Inflammatory macrophage treated with lipopolysaccharide for 1 hour (primary cell): ENCODE results near the gene OASL.
"Not testable (repeated sequence)": the region's sequence is repeated elsewhere in the genome, so short reads cannot be mapped to it uniquely, and the experiment has no call there.

Experiments used
- DNase-seq, 2 donors: peaks; one replicate each; pipeline ENCODE4 v3.0.0-alpha.2; 2020 to 2022

The OASL gene

DNA sequence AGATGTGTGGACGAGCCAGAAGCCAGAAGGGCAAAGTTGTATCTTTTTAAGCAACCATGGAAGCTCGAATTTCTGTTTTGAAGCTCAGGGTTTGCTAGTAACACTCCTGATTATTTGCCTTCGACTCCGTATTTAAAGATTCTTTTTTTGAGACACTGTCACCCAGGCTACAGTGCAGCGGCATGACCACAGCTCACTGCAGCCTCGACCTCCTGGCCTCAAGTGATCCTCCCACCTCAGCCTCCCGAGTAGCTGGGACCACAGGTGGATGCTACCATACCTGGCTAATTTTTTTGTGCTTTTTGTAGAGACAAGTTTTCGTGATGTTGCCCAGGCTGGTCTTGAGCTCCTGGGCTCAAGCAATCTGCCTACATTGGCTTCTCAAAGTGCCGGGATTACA is 18.7 kb upstream of the OASL start:
- DNase-seq, result no peak

DNA sequence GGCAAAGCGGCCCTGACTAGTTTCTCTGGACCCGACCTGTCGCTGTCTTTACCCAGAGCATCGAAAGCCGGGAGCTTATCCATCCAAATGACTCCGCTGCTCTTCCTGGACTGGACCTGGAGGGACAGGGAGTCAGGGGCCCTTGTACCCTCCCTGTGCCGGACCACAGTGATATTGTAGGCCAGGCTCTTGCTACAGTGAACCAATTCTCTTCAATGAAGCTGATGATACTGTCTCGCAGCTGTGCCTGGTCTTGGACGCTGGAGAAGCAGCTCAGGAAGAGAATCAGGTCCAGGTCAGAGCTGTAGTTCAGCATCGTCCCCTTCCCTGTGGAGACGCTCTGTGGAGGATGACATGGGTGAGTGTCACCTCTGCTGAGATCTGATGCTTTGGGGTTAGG is 14.7 kb upstream of the OASL start:
- DNase-seq, result no peak

DNA sequence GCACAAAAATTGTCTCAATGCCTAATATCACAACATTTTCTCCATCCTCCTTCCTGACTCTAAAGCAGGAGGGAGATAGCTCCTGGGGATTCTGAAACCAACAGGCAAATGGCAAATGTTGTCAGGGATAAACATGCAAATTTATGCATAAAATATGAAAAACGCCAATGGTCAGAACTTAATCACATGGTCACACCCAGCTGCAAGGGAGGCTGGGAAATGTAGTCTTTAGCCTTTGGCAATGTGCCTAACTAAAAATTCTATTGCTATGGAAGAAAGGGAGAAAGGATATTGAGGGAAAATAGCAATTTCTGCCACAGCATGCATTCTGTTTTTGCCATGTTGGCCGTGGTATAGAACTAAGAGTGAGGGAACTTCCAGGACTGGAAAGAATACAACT is 11.7 kb upstream of the OASL start:
- DNase-seq, result no peak

GRCh38 chr12:121048442-121048841 is 9.4 kb upstream of the OASL start:
- no peak for DNase-seq

GRCh38 chr12:121047400-121047799 is 8.4 kb upstream of the OASL start:
- DNase-seq, result not testable (repeated sequence)

- DNase-seq, result no peak
Observed at GRCh38 chr12:121043067-121043466, 4.0 kb upstream of the OASL start.

DNA sequence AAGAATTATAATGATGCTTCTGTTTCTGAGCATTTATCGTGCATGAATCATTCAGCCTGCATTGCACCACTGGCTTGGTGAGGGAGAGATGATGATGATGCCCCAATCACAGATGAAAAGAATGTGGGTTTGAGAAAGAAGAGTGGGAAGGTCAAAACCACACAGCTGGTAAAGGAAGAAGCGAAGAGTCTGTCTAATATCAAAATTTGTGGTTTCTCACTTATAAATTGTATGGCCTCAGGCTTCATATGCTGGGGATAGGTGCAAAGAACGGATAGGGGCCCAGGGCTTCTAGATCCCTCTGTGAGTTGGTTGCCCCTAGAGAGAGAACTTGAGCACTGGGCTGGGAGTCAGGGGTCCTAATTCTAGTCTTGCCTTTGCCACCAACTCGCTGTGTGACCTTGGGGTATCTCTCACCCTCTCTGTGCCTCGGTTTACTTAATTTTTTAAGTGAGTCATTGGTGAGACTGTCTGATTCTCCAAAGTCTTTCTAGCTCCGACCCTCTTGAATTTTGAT is 2.2 kb downstream of the OASL start:
- peak; percentile 62 to 78 for DNase-seq

GRCh38 chr12:121034616-121035305 is 4.3 kb downstream of the OASL start:
- DNase-seq, result no peak

- DNase-seq, result peak; percentile 70 to 74
Observed at GRCh38 chr12:121033625-121034349, 5.3 kb downstream of the OASL start.

DNA sequence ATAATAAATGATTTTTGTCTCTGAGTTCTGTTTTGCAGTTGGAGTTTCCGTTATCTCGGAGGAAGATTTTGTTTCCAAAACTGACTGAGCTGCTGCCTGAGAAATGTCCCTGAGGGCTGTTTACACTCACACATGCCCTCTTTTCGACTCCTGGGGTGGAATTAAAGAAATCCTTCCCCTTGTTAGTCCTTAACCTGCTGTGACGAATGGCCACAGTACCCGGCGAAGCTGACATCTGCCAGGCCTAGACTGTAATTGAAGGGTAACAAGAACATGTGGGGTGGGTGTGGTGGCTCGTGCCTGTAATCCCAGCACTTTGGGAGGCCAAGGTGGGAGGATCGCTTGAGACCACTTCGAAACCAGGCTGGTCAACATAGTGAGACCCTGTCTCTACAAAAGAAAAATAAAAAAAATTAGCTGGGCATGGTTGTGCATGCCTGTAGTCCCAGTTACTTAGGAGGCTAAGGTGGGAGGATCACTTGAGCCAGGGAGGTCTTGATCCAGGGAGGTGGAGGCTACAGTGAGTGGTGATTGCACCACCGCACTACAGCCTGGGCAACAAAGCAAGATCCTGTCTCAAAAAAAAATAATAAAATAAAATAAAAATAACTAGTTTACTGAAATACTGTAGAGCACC is 8.4 kb downstream of the OASL start:
- DNase-seq, result no peak

DNA sequence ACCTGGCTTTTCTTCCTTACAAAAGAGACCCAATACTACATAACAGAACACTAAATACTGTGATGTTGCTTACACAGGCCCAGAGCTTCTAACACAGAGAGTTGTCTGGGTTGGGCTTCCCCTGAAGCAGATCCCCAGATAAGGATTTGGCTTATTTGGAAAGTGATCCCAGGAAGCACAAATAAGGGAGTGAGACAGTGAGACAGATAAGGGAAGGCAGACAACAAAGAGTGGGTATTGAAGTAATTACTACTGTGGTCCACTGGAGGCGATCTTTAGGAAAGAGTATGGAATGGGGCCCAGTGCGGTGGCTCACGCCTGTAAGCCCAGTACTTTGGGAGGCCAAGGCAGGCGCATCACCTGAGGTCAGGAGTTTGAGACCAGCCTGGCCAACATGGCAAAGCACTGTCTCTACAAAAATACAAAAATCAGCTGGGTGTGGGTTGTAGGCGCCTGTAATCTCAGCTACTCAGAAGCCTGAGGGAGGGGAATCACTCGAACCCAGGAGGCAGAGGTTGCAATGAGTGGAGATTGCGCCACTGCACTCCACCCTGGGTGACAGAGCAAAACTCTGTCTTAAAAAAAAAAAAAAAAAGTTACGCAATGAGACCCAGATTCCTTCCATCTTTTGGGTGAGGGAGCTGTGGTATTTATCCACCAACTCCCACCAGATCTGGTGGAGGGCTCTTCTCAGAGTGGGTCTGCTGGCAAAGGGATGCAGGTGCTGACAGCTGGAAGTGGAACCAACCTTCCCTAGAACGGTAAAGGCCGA is 12.6 kb downstream of the OASL start:
- no peak for DNase-seq

DNA sequence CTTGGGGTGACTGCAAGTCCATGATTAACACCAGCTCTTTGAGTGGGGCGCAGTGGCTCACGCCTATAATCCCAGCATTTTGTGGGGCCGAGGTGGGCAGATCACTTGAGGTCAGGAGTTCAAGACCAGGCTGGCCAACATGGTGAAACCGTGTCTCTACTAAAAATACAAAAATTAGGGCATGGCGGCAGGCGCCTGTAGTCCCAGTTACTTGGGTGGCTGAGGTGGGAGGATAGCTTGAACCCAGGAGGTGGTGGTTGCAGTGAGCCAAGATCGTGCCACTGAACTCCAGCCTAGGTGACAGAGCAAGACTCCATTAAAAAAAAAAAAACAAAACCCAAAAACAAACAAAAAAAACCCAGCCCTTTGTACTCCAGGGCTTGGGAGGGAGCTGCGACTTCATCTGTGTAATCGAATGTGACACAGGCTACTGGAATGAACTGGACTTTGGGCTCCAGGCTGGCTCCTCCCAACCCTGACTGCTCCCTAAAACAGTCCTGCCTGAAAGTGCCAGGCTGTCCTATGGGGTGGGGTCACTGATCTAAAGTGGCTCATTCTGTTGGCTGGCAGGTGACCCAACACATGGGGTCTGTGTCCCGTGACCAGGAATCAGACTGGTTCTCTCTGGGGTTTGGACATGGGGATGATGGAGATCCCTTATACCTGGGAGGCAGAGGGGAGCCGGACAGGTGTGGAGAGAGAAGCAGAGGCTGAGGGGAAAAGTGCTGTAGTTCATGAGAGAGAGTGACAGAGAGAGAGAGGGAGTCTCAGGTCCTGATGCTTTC is 13.4 kb downstream of the OASL start:
- no peak for DNase-seq

DNA sequence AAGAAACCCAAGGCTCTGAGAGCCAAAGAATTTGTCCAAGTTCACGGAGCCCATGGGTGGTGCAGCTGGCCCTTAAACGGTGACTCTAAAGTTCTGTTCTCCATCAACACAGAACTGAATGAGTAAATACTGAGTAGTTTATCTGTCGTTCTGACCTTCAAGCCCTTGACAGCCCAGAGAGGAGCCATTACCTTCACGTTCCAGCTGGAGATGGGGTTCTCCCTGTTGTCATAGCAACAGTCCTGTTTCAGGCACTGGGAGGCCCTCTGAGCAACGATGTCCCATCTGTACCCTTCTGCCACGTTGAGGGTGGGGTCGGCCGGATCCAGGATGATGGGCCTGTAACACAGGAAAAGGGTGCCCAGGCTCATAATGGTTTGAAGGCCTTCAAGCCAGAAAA is 15.2 kb downstream of the OASL start:
- no peak for DNase-seq

- no peak for DNase-seq
Observed at GRCh38 chr12:121022713-121023112, 16.3 kb downstream of the OASL start.

DNA sequence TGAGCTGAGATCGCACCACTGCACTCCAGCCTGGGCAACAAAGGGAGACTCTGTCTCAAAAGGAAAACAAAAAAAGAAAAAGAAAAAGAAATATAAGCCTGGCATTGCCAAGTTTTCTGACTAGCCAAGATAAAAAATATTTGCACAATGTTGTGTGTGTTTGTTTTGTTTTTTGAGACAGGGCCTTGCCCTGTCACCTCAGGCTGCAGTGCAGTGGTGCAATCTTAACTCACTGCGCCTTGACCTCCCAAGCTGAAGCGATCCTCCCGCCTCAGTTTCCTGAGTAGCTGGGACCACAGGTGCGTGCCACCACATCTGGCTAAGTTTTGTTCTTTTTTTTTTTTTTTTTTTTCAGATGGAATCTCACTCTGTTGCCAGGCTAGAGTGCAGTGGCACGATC is 17.3 kb downstream of the OASL start:
- no peak for DNase-seq

DNA sequence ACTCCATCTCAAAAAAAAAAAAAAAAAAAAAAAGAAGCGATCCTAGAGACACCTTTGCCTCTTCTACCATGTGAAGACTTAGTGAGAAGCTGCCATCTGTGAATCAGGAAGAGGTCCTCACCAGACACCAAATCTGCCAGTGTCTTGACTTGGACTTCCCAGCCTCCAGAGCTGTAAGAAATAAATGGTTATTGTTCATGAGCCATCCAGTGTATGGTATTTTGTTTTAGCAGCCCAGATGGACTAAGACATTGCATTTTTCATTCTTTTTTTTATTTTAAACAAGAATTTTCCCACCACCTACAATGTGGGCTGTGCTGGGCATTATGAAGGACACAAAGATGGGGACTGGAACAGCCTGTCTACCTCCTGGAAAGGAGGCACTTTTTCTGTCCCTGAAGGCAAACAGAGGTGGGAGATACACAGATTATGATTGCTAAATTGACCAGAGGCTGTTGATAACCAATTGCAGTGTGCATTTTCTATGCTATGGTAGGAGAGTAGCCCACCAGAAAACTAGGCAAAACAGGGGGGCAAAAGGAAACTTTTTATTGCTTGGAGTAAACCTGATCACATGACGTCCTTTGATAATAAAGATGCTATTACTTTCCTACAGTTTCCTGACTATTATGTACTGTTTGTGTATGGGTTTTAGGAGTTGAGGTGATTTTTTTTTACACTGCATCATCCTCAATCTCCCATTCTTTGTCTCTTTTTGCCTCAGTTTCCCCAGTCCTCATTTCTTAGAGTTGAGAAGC is 20.0 kb downstream of the OASL start:
- no peak for DNase-seq

GRCh38 chr12:121017966-121018491 is 21.0 kb downstream of the OASL start:
- DNase-seq, result peak in 1 of 2 donors; percentile 20

DNA sequence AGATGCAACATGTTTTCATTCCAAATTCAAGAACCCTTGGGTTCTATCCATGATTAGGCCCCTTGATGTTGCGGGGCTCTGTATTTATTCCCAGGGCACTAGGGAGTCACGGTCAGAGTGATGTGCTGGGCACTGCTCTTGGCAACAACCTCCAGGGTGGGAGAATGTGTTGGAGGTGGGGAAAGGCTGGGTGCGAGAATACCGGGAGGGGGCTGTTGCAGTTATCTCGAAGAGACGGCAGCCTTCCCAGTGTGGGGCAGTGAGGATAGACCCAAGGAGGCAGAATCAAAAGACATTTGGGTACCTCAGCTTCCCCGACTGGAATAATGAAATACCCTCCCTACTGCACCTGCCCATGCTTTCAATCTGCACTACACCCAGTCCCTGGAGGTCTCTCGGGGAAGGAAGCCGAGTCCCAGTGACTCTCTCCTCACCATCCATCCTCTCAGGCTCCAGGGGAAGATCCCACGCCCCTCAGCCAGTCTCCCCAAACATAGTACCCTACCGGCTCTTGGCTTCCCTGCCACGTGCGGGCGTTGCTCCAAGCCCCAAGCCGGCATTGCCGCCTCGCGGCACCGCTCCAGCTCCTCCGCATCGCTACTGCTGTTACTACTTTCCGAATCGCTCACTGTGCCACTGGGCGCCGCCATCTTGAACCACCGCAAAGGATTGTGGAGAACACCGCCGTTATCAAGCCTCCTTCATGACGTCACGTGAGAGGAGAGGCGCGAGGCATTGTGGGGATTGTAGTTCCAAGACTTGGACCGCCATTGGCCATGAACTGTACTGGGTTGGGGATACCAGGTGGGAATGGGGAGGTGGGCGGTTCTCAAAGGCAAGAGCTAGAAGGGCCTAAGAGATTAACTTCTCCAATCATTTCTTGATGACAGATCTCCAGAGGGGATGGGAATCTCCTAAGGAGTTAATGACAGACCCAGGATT is 22.9 kb downstream of the OASL start, which contains the start of gene C12orf43:
C12orf43 (minus strand) TSS at position 663 of the 942 bp plus-strand sequence; CDS start at position 650, 13 bp downstream.
- DNase-seq, result peak; percentile 84 to 97

DNA sequence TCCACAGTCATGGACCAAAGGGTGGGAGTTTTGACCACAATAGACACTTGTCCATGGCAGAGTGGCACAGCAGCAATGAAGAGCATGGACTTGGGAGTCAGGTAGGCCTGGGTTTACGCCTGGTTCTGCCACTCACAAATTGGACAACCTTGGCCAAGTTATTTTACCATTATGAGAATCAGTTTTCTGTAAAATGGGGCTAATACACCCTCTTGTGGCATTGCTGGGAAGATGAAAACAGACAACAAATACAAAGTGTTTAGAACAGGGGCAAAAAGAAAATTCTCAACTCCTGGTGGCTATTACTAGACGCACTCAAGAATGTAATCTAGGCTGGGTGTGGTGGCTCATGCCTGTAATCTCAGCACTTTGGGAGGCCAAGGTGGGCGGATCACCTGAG is 25.3 kb downstream of the OASL start:
- no peak for DNase-seq

DNA sequence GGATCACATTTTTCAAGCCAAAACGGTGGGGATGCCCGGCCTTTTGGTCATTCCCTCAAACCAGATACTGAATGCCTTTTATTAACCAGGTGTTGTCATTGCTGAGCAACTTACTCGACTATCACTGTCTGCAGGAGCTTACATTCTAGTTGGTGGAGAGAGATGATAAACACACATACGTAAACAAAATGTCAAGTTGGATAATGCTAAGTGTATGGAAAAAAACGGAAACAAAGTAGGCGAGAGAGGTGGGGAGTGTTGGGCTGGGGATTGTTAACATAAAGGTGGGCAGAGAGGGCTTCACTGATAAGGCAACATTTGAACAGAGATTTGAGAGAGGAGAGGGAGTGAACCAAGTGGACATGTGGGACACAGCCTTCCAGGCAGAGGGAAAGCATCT is 27.2 kb downstream of the OASL start:
- DNase-seq, result no peak
